ENCODE results near the gene PTPRS.

DNA sequence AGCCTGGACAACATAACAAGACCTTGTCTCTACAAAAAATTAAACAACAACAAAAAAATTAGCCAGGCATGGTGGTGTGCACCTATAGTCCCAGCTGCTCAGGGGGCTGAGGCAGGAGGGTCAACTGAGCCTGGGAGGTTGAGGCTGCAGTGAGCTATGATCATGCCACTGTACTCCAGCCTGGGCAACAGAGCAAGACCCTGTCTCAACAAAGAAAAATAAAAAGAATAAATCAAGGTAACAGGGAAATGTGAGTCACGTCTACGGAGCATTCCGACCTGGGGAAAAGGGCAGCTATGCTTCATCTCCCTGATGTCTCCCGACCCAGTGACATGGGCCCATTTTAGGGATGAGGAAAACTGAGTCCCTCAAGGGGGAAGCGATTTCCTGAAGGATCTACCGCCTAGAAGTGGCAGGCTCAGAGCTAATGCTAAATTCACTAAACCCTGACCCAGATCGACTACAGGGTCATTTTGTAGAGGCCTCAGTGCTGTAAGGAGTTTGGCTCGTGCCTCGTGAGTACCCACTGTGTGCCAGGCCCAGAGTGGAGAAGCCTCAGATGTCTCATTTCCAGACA, 19.5 kb downstream of the PTPRS start:
- TF ChIP-seq, protein P1, sequence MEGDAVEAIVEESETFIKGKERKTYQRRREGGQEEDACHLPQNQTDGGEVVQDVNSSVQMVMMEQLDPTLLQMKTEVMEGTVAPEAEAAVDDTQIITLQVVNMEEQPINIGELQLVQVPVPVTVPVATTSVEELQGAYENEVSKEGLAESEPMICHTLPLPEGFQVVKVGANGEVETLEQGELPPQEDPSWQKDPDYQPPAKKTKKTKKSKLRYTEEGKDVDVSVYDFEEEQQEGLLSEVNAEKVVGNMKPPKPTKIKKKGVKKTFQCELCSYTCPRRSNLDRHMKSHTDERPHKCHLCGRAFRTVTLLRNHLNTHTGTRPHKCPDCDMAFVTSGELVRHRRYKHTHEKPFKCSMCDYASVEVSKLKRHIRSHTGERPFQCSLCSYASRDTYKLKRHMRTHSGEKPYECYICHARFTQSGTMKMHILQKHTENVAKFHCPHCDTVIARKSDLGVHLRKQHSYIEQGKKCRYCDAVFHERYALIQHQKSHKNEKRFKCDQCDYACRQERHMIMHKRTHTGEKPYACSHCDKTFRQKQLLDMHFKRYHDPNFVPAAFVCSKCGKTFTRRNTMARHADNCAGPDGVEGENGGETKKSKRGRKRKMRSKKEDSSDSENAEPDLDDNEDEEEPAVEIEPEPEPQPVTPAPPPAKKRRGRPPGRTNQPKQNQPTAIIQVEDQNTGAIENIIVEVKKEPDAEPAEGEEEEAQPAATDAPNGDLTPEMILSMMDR (CRISPR knock-in tag; IDR thresholded peaks at IDR 0.05): no peak
- TF ChIP-seq POLR2A (IDR thresholded peaks at IDR 0.05; ENCODE audit: insufficient read depth in 1 of 2, low read depth in 2 of 2, low read length in 2 of 2): no peak
- TF ChIP-seq ZNF274 (CRISPR knock-in tag; IDR thresholded peaks at IDR 0.05): no peak
- TF ChIP-seq IRX3 (CRISPR knock-in tag; IDR thresholded peaks at IDR 0.05; ENCODE audit: borderline replicate concordance, low read depth): no peak
- TF ChIP-seq, protein P2, sequence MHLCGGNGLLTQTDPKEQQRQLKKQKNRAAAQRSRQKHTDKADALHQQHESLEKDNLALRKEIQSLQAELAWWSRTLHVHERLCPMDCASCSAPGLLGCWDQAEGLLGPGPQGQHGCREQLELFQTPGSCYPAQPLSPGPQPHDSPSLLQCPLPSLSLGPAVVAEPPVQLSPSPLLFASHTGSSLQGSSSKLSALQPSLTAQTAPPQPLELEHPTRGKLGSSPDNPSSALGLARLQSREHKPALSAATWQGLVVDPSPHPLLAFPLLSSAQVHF (CRISPR knock-in tag; IDR thresholded peaks at IDR 0.05): no peak
- no peak for TF ChIP-seq EZH2 (conservative IDR thresholded peaks at IDR 0.05; ENCODE audit: low read depth, low read length)
- no peak for TF ChIP-seq TCF7L2 (IDR thresholded peaks at IDR 0.05; ENCODE audit: low read depth, low read length)
- no peak for TF ChIP-seq ZNF180 (CRISPR knock-in tag; IDR thresholded peaks at IDR 0.05; ENCODE audit: borderline replicate concordance, low read depth)
- TF ChIP-seq NCOA2 (CRISPR knock-in tag; IDR thresholded peaks at IDR 0.05): no peak
- TF ChIP-seq NFIC (IDR thresholded peaks at IDR 0.05; ENCODE audit: low read length): no peak

Measured in HepG2 (cell line).